Stimulated activated CD8-positive, alpha-beta memory T cell treated with anti-CD3 and anti-CD28 coated beads, Interleukin-2, amount 100 ng/mL, for 1 hour (primary cell): ENCODE measurements around the gene NFYA.

ENCODE experiments used
- DNase-seq, 2 donors: peaks; one replicate each; pipeline ENCODE4 v3.0.0-alpha.2; 2020; ENCODE audit warnings: low read depth in 2 of 2

Gene NFYA

GRCh38 chr6:41046084-41046483 is 26.7 kb upstream of the NFYA start:
- no peak for DNase-seq

- no peak for DNase-seq
Measured at GRCh38 chr6:41047306-41047705, 25.5 kb upstream of the NFYA start.

- DNase-seq, result no peak
Measured at GRCh38 chr6:41047745-41048732, 24.7 kb upstream of the NFYA start.

GRCh38 chr6:41049521-41049920 is 23.3 kb upstream of the NFYA start:
- no peak for DNase-seq

- no peak for DNase-seq
Measured at GRCh38 chr6:41049955-41050354, 22.8 kb upstream of the NFYA start.

- no peak for DNase-seq
Measured at GRCh38 chr6:41050536-41050935, 22.2 kb upstream of the NFYA start.

- DNase-seq, result no peak
Measured at GRCh38 chr6:41051873-41052272, 20.9 kb upstream of the NFYA start.

GRCh38 chr6:41053041-41053440 is 19.7 kb upstream of the NFYA start, which contains the start of gene APOBEC2:
APOBEC2 (plus strand) TSS chr6:41053202; CDS start chr6:41053348, 146 bp downstream.
- no peak for DNase-seq

GRCh38 chr6:41054511-41054910 is 18.3 kb upstream of the NFYA start:
- no peak for DNase-seq

- no peak for DNase-seq
Measured at GRCh38 chr6:41055149-41055548, 17.6 kb upstream of the NFYA start.

- no peak for DNase-seq
Measured at GRCh38 chr6:41056768-41057490, 15.8 kb upstream of the NFYA start.

GRCh38 chr6:41058783-41059181 is 14.0 kb upstream of the NFYA start:
- no peak for DNase-seq

- no peak for DNase-seq
Measured at GRCh38 chr6:41059556-41059955, 13.2 kb upstream of the NFYA start.

GRCh38 chr6:41061196-41061726 is 11.5 kb upstream of the NFYA start:
- DNase-seq, result no peak

GRCh38 chr6:41062056-41062455 is 10.7 kb upstream of the NFYA start:
- no peak for DNase-seq

GRCh38 chr6:41063884-41064285 is 8.9 kb upstream of the NFYA start:
- DNase-seq, result no peak

GRCh38 chr6:41064841-41065240 is 7.9 kb upstream of the NFYA start:
- no peak for DNase-seq

GRCh38 chr6:41065550-41066026 is 7.2 kb upstream of the NFYA start:
- DNase-seq, result no peak

GRCh38 chr6:41066867-41067304 is 5.9 kb upstream of the NFYA start:
- DNase-seq, result peak; percentile 14 to 37

- DNase-seq, result no peak
Measured at GRCh38 chr6:41071501-41071922, 1.3 kb upstream of the NFYA start.

- DNase-seq, result peak; percentile 99 to 100
Measured at GRCh38 chr6:41071923-41072835, 595 bp upstream of the NFYA start, which contains the start of gene OARD1. OARD1 (minus strand) TSS chr6:41072356; CDS start chr6:41071634, 722 bp downstream.
